ENCODE results near the gene TRAF6. TPM values are rescaled to one million over a fixed set of nuclear protein-coding genes. Genes with fewer than 3 reads are reported as not detected.

Gene TRAF6
- total RNA-seq, 1 donor from 2014 or later, result 12.1 TPM

DNA sequence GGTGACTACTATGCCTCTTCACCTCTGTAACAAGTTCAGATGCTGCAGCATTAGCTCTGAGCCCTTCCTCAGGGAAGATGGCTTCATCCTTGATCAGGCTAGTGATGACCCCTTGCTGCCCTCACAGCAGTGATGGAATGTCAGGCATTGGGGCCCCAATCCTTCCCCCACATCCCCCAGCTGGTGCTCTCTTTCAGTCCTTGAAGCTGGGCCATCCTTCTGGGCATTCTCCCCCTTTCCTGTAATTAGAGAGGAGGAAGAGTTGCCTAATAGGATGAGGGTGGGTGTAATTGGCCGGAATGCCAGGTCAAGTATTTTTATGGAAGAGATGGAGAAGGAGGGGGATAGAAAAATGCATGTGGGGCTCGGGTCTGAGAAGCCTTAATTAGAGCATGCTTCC is 62.6 kb downstream of the TRAF6 start:
- ATAC-seq, result no peak
- intact Hi-C loops (cut with DNase I), result no loop called here
- DNase-seq (ENCODE audit: missing footprints), result no peak

GRCh38 chr11:36446135-36446534 is 63.9 kb downstream of the TRAF6 start:
- no peak for ATAC-seq
- DNase-seq (ENCODE audit: missing footprints), result no peak

DNA sequence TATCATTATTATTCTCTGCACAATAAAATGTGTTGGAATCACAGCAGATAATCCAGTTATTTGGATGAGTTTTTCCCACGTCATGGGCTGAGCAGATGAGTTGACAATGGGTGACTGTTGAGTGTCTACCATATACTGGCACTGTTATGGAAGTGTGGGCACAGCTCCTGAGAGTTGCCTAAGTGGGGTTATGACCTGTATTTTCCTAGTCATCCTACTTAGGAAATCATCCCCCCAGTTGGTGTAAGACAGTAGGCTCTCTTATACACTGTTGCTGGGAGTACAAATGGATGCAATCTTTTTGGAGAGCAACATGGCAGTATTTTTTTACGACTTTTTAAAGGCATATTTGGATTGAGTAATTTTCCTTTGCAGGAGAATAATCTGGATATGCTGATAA is 66.4 kb downstream of the TRAF6 start:
- DNase-seq (ENCODE audit: missing footprints), result no peak
- intact Hi-C loops (cut with DNase I), result no loop called here

More at GRCh38 chr11:36446135-36446534, 63.9 kb downstream of the TRAF6 start:
- intact Hi-C loops (cut with DNase I), result no loop called here

GRCh38 chr11:36441610-36442208 is 68.4 kb downstream of the TRAF6 start:
- ATAC-seq (no peak), DNase-seq (ENCODE audit: missing footprints) (no peak)
- intact Hi-C loops (cut with DNase I), result no loop called here

More for the DNA sequence above, 66.4 kb downstream of the TRAF6 start:
- ATAC-seq, result no peak

GRCh38 chr11:36438126-36438525 is 71.9 kb downstream of the TRAF6 start:
- DNase-seq (ENCODE audit: missing footprints) (no peak), ATAC-seq (no peak)
- intact Hi-C loops (cut with DNase I), result no loop called here

DNA sequence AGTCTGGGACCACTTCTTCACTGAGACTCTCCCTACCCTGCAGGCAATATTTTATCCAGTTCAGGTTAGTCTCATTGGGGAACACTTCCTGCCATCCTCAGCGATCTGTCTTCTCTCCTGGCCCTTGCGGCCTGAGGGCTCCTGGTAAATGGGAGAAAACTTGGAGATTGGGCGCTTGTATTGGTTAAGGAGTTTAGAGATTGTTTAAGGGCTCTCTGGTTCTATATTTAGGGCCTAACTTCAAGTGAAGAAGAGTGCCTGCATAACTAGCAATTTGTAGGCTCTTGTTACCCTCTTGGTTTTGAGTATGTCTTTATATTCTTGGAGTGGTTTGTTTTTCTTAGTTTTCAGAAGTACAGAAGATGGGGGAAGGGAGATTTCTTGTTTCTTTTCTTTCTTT is 72.7 kb downstream of the TRAF6 start:
- ATAC-seq (no peak), DNase-seq (ENCODE audit: missing footprints) (no peak)
- intact Hi-C loops (cut with DNase I), result no loop called here

Other genes starting within 250 kb of the TRAF6 start
- 56.0 TPM for gene COMMD9, start 220.8 kb downstream of the TRAF6 start, total RNA-seq
- gene PRR5L, start 214.0 kb downstream of the TRAF6 start, total RNA-seq, result 1.6 TPM
- 1.6 TPM for gene RAG1, start 57.7 kb upstream of the TRAF6 start, total RNA-seq
- gene IFTAP, start 84.2 kb upstream of the TRAF6 start, total RNA-seq, result 39.7 TPM
- gene RAG2, start 88.0 kb upstream of the TRAF6 start, total RNA-seq, result not detected

Data from Right ventricle myocardium inferior (tissue), 1 donor.